Fibroblast of villous mesenchyme (primary cell): ENCODE measurements around the gene FGF2. TPM values are rescaled to one million over a fixed set of nuclear protein-coding genes. Genes with fewer than 3 reads are reported as not detected.

ENCODE experiments used
- DNase-seq: peaks from one replicate; pipeline ENCODE4 v3.0.0-alpha.2; 2010; ENCODE audit warnings: low read depth
- H3K4me3 ChIP-seq: 2 replicates; pipeline ENCODE4 v1.5.1; 2011; ENCODE audit warnings: low read depth, mild to moderate bottlenecking, low read length
- total RNA-seq: library from RNA; depleted of rRNA; stranded (reverse); fragments of >200 nt; gene quantifications from 2 replicates; pipeline ENCODE4 v1.2.3, GENCODE V29; 2012
- TF ChIP-seq, protein P1 (sequence below): IDR thresholded peaks from 2 replicates; pipeline ENCODE4 v1.5.1; 2012; ENCODE audit warnings: low read depth, mild to moderate bottlenecking, low read length; ENCODE audit not compliant: insufficient read depth

FGF2 gene
- total RNA-seq, 1 donor, result 176 TPM

DNA sequence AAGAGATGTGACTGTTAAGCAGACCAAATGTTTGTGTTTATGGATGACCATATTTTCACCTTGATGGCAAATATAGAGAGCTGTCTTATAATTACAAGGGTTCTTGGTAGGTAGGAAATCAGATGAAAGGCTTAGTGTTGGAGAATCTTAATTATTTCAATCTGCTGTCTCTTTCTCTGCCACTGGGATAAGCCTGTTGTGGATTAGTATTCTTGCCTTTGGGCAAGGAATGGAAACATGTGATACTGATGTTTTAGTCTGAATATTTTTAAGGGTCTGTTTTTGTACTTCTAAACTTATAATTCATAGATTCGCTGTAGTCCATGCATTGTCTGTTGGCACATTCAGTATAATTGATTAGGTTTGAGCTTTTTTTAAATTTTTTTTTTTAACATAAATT, 119.5 kb downstream of the FGF2 start:
- TF ChIP-seq, protein P1, sequence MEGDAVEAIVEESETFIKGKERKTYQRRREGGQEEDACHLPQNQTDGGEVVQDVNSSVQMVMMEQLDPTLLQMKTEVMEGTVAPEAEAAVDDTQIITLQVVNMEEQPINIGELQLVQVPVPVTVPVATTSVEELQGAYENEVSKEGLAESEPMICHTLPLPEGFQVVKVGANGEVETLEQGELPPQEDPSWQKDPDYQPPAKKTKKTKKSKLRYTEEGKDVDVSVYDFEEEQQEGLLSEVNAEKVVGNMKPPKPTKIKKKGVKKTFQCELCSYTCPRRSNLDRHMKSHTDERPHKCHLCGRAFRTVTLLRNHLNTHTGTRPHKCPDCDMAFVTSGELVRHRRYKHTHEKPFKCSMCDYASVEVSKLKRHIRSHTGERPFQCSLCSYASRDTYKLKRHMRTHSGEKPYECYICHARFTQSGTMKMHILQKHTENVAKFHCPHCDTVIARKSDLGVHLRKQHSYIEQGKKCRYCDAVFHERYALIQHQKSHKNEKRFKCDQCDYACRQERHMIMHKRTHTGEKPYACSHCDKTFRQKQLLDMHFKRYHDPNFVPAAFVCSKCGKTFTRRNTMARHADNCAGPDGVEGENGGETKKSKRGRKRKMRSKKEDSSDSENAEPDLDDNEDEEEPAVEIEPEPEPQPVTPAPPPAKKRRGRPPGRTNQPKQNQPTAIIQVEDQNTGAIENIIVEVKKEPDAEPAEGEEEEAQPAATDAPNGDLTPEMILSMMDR, result no peak

More for the DNA sequence above, 119.5 kb downstream of the FGF2 start:
- H3K4me3 ChIP-seq, result no peak overlapping the region
- DNase-seq, result no peak

Other genes with a start within 250 kb of the FGF2 start
- gene IL21, start 205.8 kb upstream of the FGF2 start, total RNA-seq, result not detected in 2 replicates
- gene BBS12, start 94.1 kb upstream of the FGF2 start, total RNA-seq, result 3.9 and 4.7 TPM in 2 replicates
- 3.9 and 6.8 TPM in 2 replicates for gene NUDT6, start 95.8 kb downstream of the FGF2 start, total RNA-seq